Activated CD8-positive, alpha-beta T cell treated with anti-CD3 and anti-CD28 coated beads for 36 hours (primary cell): ENCODE results near the gene SLA2. TPM values are rescaled to one million over a fixed set of nuclear protein-coding genes. Genes with fewer than 3 reads are reported as not detected.

Experiments used
- ATAC-seq: fragments of 200-7000 bp; cut with Tn5 transposase; one replicate; pipeline ENCODE4 v1.10.0; 2021; ENCODE audit warnings: mild to moderate bottlenecking, moderate library complexity
- CTCF ChIA-PET: fragments of 350-600 bp; sonication (Branson Sonifier 250); formaldehyde crosslinking; loops from one replicate; lab custom pipeline; 2021; ENCODE audit warnings: antibody characterized with exemption; lab: Charles Lee
- POLR2A ChIA-PET: fragments of 350-600 bp; sonication (Branson Sonifier 250); formaldehyde crosslinking; loops from one replicate; lab custom pipeline; 2021; ENCODE audit warnings: antibody characterized with exemption; lab: Charles Lee
- DNase-seq: peaks from one replicate; pipeline ENCODE4 v3.0.0-alpha.2; 2020
- H3K27ac Mint-ChIP-seq: one replicate; pipeline ENCODE4 v1.8.0; 2021; ENCODE audit warnings: mild to moderate bottlenecking, mixed read lengths
- H3K27me3 Mint-ChIP-seq: one replicate; pipeline ENCODE4 v1.8.0; 2021; ENCODE audit warnings: mixed read lengths
- H3K36me3 Mint-ChIP-seq: one replicate; pipeline ENCODE4 v1.8.0; 2021; ENCODE audit warnings: low read depth, mixed read lengths
- H3K4me1 Mint-ChIP-seq: one replicate; pipeline ENCODE4 v1.8.0; 2021; ENCODE audit warnings: low read depth, mixed read lengths
- H3K4me3 Mint-ChIP-seq: one replicate; pipeline ENCODE4 v1.8.0; 2021; ENCODE audit warnings: mild to moderate bottlenecking, moderate library complexity, mixed read lengths
- H3K9me3 Mint-ChIP-seq: one replicate; pipeline ENCODE4 v1.8.0; 2021; ENCODE audit warnings: mixed read lengths
- intact Hi-C: fragments of 100-400 bp; cut with micrococcal nuclease; formaldehyde crosslinking; loops from one replicate; pipeline ENCODE4 v1.10.0; 2022
- total RNA-seq, 2 experiments: library from RNA; stranded (reverse); gene quantifications; one replicate each; pipeline ENCODE4 v1.2.3, GENCODE V29; 2021
- TF ChIP-seq, protein P1 (sequence below): fragments of 200-600 bp; IDR thresholded peaks from one replicate; pipeline ENCODE4 v1.8.0; 2022; ENCODE audit warnings: antibody characterized with exemption, mild to moderate bottlenecking

SLA2 gene
- total RNA-seq, 2 experiments from 2014 or later: 51.5 to 53.5 TPM

DNA sequence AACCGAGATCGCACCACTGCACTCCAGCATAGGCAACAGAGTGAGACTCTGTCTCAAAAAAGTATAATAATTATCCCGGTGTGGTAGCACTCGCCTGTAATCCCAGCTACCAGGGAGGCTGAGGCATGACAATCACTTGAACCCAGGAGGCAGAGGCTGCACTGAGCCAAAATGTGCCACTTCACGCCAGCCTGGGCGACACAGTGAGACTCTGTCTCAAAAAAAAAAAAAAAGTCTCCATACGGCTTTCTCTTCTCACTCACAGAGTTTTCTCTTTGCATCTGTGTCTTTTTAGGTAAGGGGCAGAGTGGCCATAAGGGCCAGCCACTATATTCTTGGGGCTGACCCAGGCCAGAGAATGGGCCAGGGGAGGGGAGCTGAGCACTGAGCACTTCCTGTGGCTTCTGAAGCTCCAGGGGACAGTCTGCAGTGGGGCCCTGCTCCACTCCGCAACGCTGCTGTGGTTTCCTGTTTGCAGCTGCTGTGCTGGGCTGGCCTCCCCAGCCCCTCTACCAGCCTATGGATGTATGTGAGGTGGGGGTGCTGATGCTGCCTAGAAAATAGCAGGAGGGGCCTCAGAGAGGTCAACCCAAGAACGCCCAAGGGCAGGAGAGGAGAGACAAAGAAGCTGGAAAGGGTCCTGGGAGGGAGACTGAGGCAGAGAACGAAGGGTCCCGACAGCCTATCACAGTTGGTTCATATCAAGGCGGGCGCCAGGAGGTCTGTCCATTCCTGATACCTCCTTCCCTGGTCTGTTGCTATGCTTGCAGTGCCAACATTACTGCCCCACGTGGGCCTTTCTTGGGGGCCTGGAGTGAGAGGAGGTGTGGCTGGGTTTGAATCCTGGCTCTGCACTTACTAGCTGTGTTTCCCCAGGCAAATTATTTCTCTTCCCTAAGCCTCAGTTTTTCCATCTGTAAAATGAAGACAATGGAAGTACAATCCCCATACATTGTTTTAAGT is 16.0 kb downstream of the SLA2 start:
- Mint-ChIP-seq H3K9me3 (no peaks in the 10 kb centered on the region), H3K4me1 (peaks cover 46% of the 10 kb centered on the region), H3K36me3 (peaks cover 53% of the 10 kb centered on the region), H3K27me3 (no peaks in the 10 kb centered on the region), H3K4me3 (peak overlapping the region; percentile 59), H3K27ac (peak overlapping the region; percentile 97)
- intact Hi-C loops: no loop called here
- CTCF ChIA-PET: interaction anchor here (0.6 to 2.7 kb wide), 7 partner anchors 14 to 257 kb away, joined by 3 to 5 read pairs (median 3); partner anchors contain the start of genes RAB5IF and SLA2
- ATAC-seq: peak; percentile 94
- POLR2A ChIA-PET: interaction anchor here (0.8 to 3.0 kb wide), 8 partner anchors 8 to 599 kb away, joined by 3 to 18 read pairs (median 6); partner anchors contain the start of genes RAB5IF and SLA2
- TF ChIP-seq, protein P1, sequence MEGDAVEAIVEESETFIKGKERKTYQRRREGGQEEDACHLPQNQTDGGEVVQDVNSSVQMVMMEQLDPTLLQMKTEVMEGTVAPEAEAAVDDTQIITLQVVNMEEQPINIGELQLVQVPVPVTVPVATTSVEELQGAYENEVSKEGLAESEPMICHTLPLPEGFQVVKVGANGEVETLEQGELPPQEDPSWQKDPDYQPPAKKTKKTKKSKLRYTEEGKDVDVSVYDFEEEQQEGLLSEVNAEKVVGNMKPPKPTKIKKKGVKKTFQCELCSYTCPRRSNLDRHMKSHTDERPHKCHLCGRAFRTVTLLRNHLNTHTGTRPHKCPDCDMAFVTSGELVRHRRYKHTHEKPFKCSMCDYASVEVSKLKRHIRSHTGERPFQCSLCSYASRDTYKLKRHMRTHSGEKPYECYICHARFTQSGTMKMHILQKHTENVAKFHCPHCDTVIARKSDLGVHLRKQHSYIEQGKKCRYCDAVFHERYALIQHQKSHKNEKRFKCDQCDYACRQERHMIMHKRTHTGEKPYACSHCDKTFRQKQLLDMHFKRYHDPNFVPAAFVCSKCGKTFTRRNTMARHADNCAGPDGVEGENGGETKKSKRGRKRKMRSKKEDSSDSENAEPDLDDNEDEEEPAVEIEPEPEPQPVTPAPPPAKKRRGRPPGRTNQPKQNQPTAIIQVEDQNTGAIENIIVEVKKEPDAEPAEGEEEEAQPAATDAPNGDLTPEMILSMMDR: no peak
- peak; percentile 75 for DNase-seq

DNA sequence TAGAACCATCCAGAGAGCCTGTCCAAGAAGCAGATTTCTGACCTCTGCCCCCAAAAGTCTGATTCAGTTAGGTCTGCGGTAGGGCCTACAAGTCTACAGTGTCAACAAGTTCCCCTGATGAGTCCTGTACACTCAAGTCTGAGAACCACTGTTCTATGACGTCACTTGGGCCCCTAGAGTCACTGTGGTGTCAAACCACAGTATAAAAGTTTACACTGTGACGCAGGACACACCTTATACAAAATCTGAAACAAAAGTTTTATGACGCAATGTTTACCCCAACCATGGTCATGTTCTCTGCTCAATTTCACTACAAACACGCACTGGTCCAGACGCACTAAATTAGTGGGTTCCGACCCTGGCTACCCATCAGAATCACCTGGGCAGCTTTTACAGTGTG is 17.9 kb downstream of the SLA2 start:
- TF ChIP-seq, protein P1: no peak
- Mint-ChIP-seq H3K4me1 (peaks cover 52% of the 10 kb centered on the region), H3K36me3 (peaks cover 66% of the 10 kb centered on the region), H3K4me3 (no peak overlapping the region), H3K27ac (peak overlapping the region; percentile 81), H3K27me3 (no peaks in the 10 kb centered on the region), H3K9me3 (no peaks in the 10 kb centered on the region)
- intact Hi-C loops: no loop called here
- DNase-seq (peak; percentile 61), ATAC-seq (peak; percentile 53)
- ChIA-PET POLR2A (interaction anchor here (0.8 to 2.8 kb wide), 6 partner anchors 17 to 146 kb away, joined by 3 to 11 read pairs (median 3); partner anchors contain the start of genes RAB5IF and SLA2), CTCF (interaction anchor here (1.2 to 1.3 kb wide), 2 partner anchors 16 to 22 kb away, joined by 3 to 4 read pairs; no protein-coding TSS in a partner anchor)

DNA sequence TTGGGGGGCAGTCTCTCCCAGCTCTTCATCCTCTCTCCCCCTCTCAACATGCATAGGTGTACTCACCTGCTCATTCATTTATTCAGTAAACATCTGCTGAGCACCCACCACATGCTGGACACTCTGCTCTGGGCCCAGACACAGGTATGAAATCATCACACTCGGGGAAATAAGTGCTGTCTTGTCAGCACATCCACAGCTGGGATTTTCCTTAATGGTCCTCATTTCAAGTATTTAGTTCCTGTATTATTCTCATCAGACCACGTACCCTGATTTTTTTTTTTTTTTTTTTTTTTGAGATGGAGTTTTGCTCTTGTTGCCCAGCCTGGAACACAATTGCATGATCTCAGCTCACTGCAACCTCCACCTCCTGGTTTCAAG is 21.1 kb downstream of the SLA2 start:
- H3K36me3 Mint-ChIP-seq: peaks cover 52% of the 10 kb centered on the region

DNA sequence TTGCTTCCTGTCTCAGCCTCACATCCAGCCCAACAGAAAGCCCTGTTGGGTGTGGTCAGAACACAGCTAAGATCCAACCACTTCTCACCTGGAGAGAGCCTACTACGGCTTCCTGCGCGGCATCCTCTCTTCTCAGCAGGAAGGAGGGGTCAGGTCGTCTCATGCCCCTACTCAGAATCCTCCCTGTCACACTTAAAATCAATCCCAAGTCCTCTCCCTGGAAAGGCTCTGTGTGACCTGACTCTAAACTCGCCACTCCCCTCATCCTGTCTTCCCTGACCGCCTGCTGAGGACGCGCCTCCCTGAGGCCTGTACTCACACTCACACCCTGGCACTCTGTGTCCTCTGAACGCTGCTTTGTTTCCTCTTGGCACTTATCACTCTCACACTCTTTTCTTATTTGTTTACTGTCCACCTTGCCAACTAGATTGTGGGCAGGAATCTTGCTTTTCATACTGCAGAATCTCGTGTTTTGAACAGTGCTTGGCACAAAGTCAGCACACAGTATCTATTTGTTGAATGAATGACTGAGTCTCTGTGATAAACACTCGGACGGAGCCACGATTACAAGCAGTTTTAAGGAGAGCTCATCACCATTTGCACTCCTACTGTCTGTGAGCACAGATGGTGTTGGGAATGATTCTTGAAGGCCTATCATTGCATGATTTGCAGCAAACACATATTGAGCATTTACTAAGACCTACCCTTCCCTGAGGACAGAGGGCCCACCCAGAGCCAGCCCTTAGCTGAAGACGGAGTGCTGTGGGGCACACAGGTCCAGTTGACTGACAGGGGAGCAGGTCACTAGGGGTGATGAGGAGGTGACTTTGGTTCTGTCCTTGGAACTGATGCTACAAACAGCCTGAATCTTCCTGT is 21.7 kb downstream of the SLA2 start:
- H3K9me3 Mint-ChIP-seq: no peaks in the 10 kb centered on the region
- peaks cover 30% of the 10 kb centered on the region for H3K4me1 Mint-ChIP-seq
- H3K27ac Mint-ChIP-seq: peak overlapping the region; percentile 39
- intact Hi-C loops: no loop called here
- ATAC-seq: no peak
- H3K36me3 Mint-ChIP-seq: peaks cover 48% of the 10 kb centered on the region
- CTCF ChIA-PET: interaction anchor here (1.2 to 2.6 kb wide), 4 partner anchors 10 to 18 kb away, joined by 3 to 7 read pairs (median 5); partner anchors contain the start of gene RAB5IF
- POLR2A ChIA-PET: interaction anchor here (0.7 to 1.9 kb wide), 5 partner anchors 10 to 114 kb away, joined by 3 to 9 read pairs (median 3); partner anchors contain the start of gene RAB5IF
- TF ChIP-seq, protein P1: no peak
- H3K27me3 Mint-ChIP-seq: no peaks in the 10 kb centered on the region
- H3K4me3 Mint-ChIP-seq: no peak overlapping the region
- DNase-seq: no peak

More for the DNA sequence above, 21.1 kb downstream of the SLA2 start:
- H3K4me1 Mint-ChIP-seq: peaks cover 37% of the 10 kb centered on the region
- H3K9me3 Mint-ChIP-seq: no peaks in the 10 kb centered on the region
- intact Hi-C loops: no loop called here
- TF ChIP-seq, protein P1: no peak
- no peak overlapping the region for H3K4me3 Mint-ChIP-seq
- peak overlapping the region; percentile 55 for H3K27ac Mint-ChIP-seq
- ATAC-seq (no peak), DNase-seq (no peak)
- no peaks in the 10 kb centered on the region for H3K27me3 Mint-ChIP-seq
- POLR2A ChIA-PET: interaction anchor here (0.7 to 1.3 kb wide), 3 partner anchors 19 to 113 kb away, joined by 3 read pairs; partner anchors contain the start of gene RAB5IF
- CTCF ChIA-PET: interaction anchor here (1.2 to 2.6 kb wide), 4 partner anchors 11 to 19 kb away, joined by 3 to 7 read pairs (median 5); partner anchors contain the start of gene RAB5IF
